SU-DHL-6 (cell line): ENCODE results near the gene MTCH1.

Experiments
- CTCF ChIP-seq: fragments of 200-600 bp; sonication (generic); IDR thresholded peaks from one replicate; pipeline ENCODE4 v1.5.1; 2017; ENCODE audit warnings: antibody characterized with exemption, mild to moderate bottlenecking, low read length, moderate library complexity; ENCODE audit not compliant: insufficient read depth, poor library complexity, severe bottlenecking
- EZH2phosphoT487 ChIP-seq: fragments of 200-600 bp; sonication (generic), shearing (Covaris generic); conservative IDR thresholded peaks from 2 replicates; pipeline ENCODE4 v1.6.1; 2018; ENCODE audit warnings: mild to moderate bottlenecking, antibody characterized with exemption, low read length, moderate library complexity, mixed read lengths

- TF ChIP-seq CTCF (no peak), EZH2phosphoT487 (no peak)
Measured at GRCh38 chr6:36936824-36937223, 49.2 kb downstream of the MTCH1 start.
